WI38 (cell line): Measurements from ENCODE around the gene KRT26.

ENCODE experiments used
- H3K4me3 ChIP-seq: 2 replicates; pipeline ENCODE4 v1.5.1; 2011; ENCODE audit warnings: low read depth, mild to moderate bottlenecking, control low read depth, low read length
- TF ChIP-seq, protein P1 (sequence below): IDR thresholded peaks from 2 replicates; pipeline ENCODE4 v1.5.1; 2012; ENCODE audit warnings: low read depth, mild to moderate bottlenecking, control low read depth, low read length

KRT26 gene

DNA sequence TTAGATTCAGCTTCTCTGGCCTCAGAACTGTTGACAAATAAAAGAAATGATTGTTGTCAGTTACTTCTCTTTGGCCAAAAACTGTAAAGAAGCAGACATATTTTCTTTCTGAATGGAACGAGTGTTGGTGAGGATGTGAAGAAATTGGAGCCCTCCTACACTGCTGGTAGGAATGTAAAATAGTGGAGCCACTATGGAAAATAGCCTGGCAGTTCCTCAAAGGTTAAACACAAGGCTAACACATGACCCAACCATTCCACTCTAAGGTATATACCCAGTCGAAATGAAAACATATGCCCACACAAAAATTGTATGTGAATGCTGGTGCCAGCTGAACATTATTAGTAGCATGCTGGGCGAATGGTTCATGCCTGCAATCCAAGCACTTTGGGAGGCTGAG lies 54.2 kb downstream of the KRT26 start:
- TF ChIP-seq, protein P1, sequence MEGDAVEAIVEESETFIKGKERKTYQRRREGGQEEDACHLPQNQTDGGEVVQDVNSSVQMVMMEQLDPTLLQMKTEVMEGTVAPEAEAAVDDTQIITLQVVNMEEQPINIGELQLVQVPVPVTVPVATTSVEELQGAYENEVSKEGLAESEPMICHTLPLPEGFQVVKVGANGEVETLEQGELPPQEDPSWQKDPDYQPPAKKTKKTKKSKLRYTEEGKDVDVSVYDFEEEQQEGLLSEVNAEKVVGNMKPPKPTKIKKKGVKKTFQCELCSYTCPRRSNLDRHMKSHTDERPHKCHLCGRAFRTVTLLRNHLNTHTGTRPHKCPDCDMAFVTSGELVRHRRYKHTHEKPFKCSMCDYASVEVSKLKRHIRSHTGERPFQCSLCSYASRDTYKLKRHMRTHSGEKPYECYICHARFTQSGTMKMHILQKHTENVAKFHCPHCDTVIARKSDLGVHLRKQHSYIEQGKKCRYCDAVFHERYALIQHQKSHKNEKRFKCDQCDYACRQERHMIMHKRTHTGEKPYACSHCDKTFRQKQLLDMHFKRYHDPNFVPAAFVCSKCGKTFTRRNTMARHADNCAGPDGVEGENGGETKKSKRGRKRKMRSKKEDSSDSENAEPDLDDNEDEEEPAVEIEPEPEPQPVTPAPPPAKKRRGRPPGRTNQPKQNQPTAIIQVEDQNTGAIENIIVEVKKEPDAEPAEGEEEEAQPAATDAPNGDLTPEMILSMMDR: no peak
- no peak overlapping the region for H3K4me3 ChIP-seq
